Body of pancreas (tissue), 4 donors: ENCODE measurements around the gene ACTL6A.

ENCODE experiments used
- POLR2A ChIP-seq, 3 donors: fragments of 450-650 bp; IDR thresholded peaks; one replicate each; pipeline ENCODE4 v1.6.1; 2016; ENCODE audit warnings: antibody characterized with exemption in 3 of 3, mild to moderate bottlenecking in 2 of 3
- TF ChIP-seq, protein P1 (sequence below), 7 experiments: fragments of 450-650 bp in 4 of 7; fragments of 200-600 bp in 3 of 7; sonication (generic) in 3 of 7; IDR thresholded peaks; one replicate each; pipeline ENCODE4 v1.5.1; 2016 to 2019; ENCODE audit warnings: antibody characterized with exemption in 7 of 7

DNA sequence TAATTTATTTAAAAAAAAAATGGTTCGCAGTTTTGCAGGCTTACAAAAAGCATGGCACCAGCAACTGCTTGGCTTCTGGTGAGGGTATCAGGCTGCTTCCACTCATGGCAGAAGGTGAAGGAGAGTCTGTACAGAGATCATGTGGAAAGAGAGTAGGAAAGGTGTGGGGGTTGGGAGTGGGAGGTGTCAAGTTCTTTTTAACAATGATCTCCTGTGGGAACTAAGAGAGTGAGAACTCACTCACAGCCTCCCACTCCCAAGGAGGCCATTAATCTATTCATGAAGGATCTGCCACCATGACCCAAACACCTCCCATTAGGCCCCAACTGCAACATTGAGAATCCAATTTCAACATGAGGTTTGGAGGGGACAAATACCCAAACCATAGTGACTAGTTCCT is 21.1 kb upstream of the ACTL6A start:
- TF ChIP-seq, protein P1, sequence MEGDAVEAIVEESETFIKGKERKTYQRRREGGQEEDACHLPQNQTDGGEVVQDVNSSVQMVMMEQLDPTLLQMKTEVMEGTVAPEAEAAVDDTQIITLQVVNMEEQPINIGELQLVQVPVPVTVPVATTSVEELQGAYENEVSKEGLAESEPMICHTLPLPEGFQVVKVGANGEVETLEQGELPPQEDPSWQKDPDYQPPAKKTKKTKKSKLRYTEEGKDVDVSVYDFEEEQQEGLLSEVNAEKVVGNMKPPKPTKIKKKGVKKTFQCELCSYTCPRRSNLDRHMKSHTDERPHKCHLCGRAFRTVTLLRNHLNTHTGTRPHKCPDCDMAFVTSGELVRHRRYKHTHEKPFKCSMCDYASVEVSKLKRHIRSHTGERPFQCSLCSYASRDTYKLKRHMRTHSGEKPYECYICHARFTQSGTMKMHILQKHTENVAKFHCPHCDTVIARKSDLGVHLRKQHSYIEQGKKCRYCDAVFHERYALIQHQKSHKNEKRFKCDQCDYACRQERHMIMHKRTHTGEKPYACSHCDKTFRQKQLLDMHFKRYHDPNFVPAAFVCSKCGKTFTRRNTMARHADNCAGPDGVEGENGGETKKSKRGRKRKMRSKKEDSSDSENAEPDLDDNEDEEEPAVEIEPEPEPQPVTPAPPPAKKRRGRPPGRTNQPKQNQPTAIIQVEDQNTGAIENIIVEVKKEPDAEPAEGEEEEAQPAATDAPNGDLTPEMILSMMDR (IDR thresholded peaks at IDR 0.05) = no peak
- no peak for TF ChIP-seq POLR2A (IDR thresholded peaks at IDR 0.05)
